Activated naive CD4-positive, alpha-beta T cell treated with anti-CD3 and anti-CD28 coated beads for 36 hours (primary cell): ENCODE data around the gene SEC14L1. TPM values are rescaled to one million over a fixed set of nuclear protein-coding genes. Genes with fewer than 3 reads are reported as not detected.
"Not testable (repeated sequence)": the region's sequence is repeated elsewhere in the genome, so short reads cannot be mapped to it uniquely, and the experiment has no call there.

Experiments used
- CTCF ChIA-PET: fragments of 350-600 bp; sonication (Branson Sonifier 250); formaldehyde crosslinking; loops from one replicate; lab custom pipeline; 2021; ENCODE audit warnings: antibody characterized with exemption; lab: Charles Lee
- DNase-seq: peaks from one replicate; pipeline ENCODE4 v3.0.0-alpha.2; 2020
- H3K27ac Mint-ChIP-seq: one replicate; pipeline ENCODE4 v1.8.0; 2021; ENCODE audit warnings: mild to moderate bottlenecking, mixed read lengths
- H3K27me3 Mint-ChIP-seq: one replicate; pipeline ENCODE4 v1.8.0; 2021; ENCODE audit warnings: low read depth, mixed read lengths
- H3K36me3 Mint-ChIP-seq: one replicate; pipeline ENCODE4 v1.8.0; 2021; ENCODE audit warnings: low read depth, mixed read lengths
- H3K4me1 Mint-ChIP-seq: one replicate; pipeline ENCODE4 v1.8.0; 2021; ENCODE audit warnings: low read depth, mixed read lengths
- H3K4me3 Mint-ChIP-seq: one replicate; pipeline ENCODE4 v1.8.0; 2021; ENCODE audit warnings: mild to moderate bottlenecking, moderate library complexity, mixed read lengths
- H3K9me3 Mint-ChIP-seq: one replicate; pipeline ENCODE4 v1.8.0; 2021; ENCODE audit warnings: mixed read lengths
- intact Hi-C: fragments of 100-400 bp; cut with micrococcal nuclease; formaldehyde crosslinking; loops from one replicate; pipeline ENCODE4 v1.15.1; 2023
- total RNA-seq, 2 experiments: library from RNA; stranded (reverse); gene quantifications; one replicate each; pipeline ENCODE4 v1.2.3, GENCODE V29; 2021

Gene SEC14L1
- 10 to 100 TPM; 39.6 to 42.5 TPM for total RNA-seq

GRCh38 chr17:77140878-77141767 is at the start of gene SEC14L1:
TSS of gene SEC14L1 (plus strand) at chr17:77140969. CDS start at chr17:77143597, 2,628 bp downstream.
- peak; percentile 43 for DNase-seq
- CTCF ChIA-PET = no interaction called here
- Mint-ChIP-seq H3K36me3 (peaks cover 14% of the 10 kb centered on the region), H3K27me3 (no peaks in the 10 kb centered on the region), H3K9me3 (peaks cover 12% of the 10 kb centered on the region), H3K4me1 (peaks cover 53% of the 10 kb centered on the region), H3K27ac (peak within 1 kb of the TSS; percentile 94), H3K4me3 (peak within 1 kb of the TSS; percentile 82)
- intact Hi-C loops = loop anchor here (1.0 to 10.0 kb wide), 7 partner anchors 13 to 414 kb away; partner anchors contain the start of genes JMJD6, METTL23 and SRSF2

GRCh38 chr17:77092025-77092424 is 48.7 kb upstream of the SEC14L1 start:
- CTCF ChIA-PET = no interaction called here
- no peak for DNase-seq
- peaks cover 57% of the 10 kb centered on the region for H3K4me1 Mint-ChIP-seq
- no peaks in the 10 kb centered on the region for H3K9me3 Mint-ChIP-seq
- intact Hi-C loops = no loop called here
- H3K27me3 Mint-ChIP-seq = no peaks in the 10 kb centered on the region
- peak overlapping the region; percentile 64 for H3K27ac Mint-ChIP-seq
- H3K4me3 Mint-ChIP-seq = no peak overlapping the region
- H3K36me3 Mint-ChIP-seq = peaks cover 52% of the 10 kb centered on the region

GRCh38 chr17:77095461-77095860 is 45.3 kb upstream of the SEC14L1 start:
- no peaks in the 10 kb centered on the region for H3K27me3 Mint-ChIP-seq
- H3K4me3 Mint-ChIP-seq = no peak overlapping the region
- H3K27ac Mint-ChIP-seq = no peak overlapping the region
- CTCF ChIA-PET = interaction anchor here (1.0 kb wide), 1 partner anchor 9 kb away, joined by 3 read pairs; no protein-coding TSS in a partner anchor
- peaks cover 57% of the 10 kb centered on the region for H3K4me1 Mint-ChIP-seq
- H3K36me3 Mint-ChIP-seq = peaks cover 48% of the 10 kb centered on the region
- H3K9me3 Mint-ChIP-seq = no peaks in the 10 kb centered on the region
- DNase-seq = no peak
- intact Hi-C loops = loop anchor here (5.0 kb wide), 1 partner anchor 92 kb away; no protein-coding TSS in a partner anchor

- no peak overlapping the region for H3K4me3 Mint-ChIP-seq
- intact Hi-C loops = loop anchor here (1.0 to 5.0 kb wide), 3 partner anchors 32 to 151 kb away; no protein-coding TSS in a partner anchor
- peaks cover 46% of the 10 kb centered on the region for H3K36me3 Mint-ChIP-seq
These were observed 44.1 kb upstream of the SEC14L1 start for GRCh38 chr17:77096570-77097214.

GRCh38 chr17:77097631-77098180 is 43.1 kb upstream of the SEC14L1 start:
- Mint-ChIP-seq H3K27me3 (no peaks in the 10 kb centered on the region), H3K36me3 (peaks cover 39% of the 10 kb centered on the region), H3K27ac (peak overlapping the region; percentile 80), H3K9me3 (no peaks in the 10 kb centered on the region), H3K4me3 (no peak overlapping the region), H3K4me1 (peaks cover 40% of the 10 kb centered on the region)
- DNase-seq = no peak
- CTCF ChIA-PET = interaction anchor here (1.8 kb wide), 1 partner anchor 9 kb away, joined by 5 read pairs; no protein-coding TSS in a partner anchor
- intact Hi-C loops = loop anchor here (2.0 to 5.0 kb wide), 2 partner anchors 31 to 90 kb away; no protein-coding TSS in a partner anchor

More at GRCh38 chr17:77096570-77097214, 44.1 kb upstream of the SEC14L1 start:
- Mint-ChIP-seq H3K27me3 (no peaks in the 10 kb centered on the region), H3K27ac (peak overlapping the region; percentile 80), H3K9me3 (no peaks in the 10 kb centered on the region), H3K4me1 (peaks cover 46% of the 10 kb centered on the region)
- CTCF ChIA-PET = interaction anchor here (0.7 to 1.0 kb wide), 2 partner anchors 31 to 34 kb away, joined by 3 read pairs; no protein-coding TSS in a partner anchor
- no peak for DNase-seq

- intact Hi-C loops = loop anchor here (5.0 kb wide), 1 partner anchor 88 kb away; no protein-coding TSS in a partner anchor
- Mint-ChIP-seq H3K4me3 (no peak overlapping the region), H3K27ac (peak overlapping the region; percentile 70), H3K36me3 (peaks cover 33% of the 10 kb centered on the region), H3K9me3 (no peaks in the 10 kb centered on the region), H3K27me3 (no peaks in the 10 kb centered on the region), H3K4me1 (peaks cover 35% of the 10 kb centered on the region)
- CTCF ChIA-PET = interaction anchor here (0.5 to 1.8 kb wide), 4 partner anchors 11 to 397 kb away, joined by 3 to 5 read pairs (median 4); no protein-coding TSS in a partner anchor
- DNase-seq = no peak
These were observed 41.8 kb upstream of the SEC14L1 start for GRCh38 chr17:77098884-77099545.

- DNase-seq = no peak
- peaks cover 34% of the 10 kb centered on the region for H3K4me1 Mint-ChIP-seq
- H3K36me3 Mint-ChIP-seq = peaks cover 30% of the 10 kb centered on the region
- no peaks in the 10 kb centered on the region for H3K27me3 Mint-ChIP-seq
- no peak overlapping the region for H3K4me3 Mint-ChIP-seq
- no peaks in the 10 kb centered on the region for H3K9me3 Mint-ChIP-seq
- intact Hi-C loops = loop anchor here (5.0 kb wide), 1 partner anchor 87 kb away; no protein-coding TSS in a partner anchor
- CTCF ChIA-PET = no interaction called here
- peak overlapping the region; percentile 33 for H3K27ac Mint-ChIP-seq
These were observed 40.8 kb upstream of the SEC14L1 start for GRCh38 chr17:77099997-77100396.

- intact Hi-C loops = no loop called here
- CTCF ChIA-PET = no interaction called here
- Mint-ChIP-seq H3K27me3 (no peaks in the 10 kb centered on the region), H3K4me3 (no peak overlapping the region), H3K4me1 (peaks cover 25% of the 10 kb centered on the region), H3K36me3 (peaks cover 32% of the 10 kb centered on the region), H3K9me3 (no peaks in the 10 kb centered on the region), H3K27ac (no peak overlapping the region)
- DNase-seq = no peak
These were observed 39.0 kb upstream of the SEC14L1 start for GRCh38 chr17:77101521-77102410.

GRCh38 chr17:77102411-77103134 is 38.2 kb upstream of the SEC14L1 start:
- H3K4me3 Mint-ChIP-seq, intact Hi-C loops, H3K27me3 Mint-ChIP-seq, DNase-seq, H3K9me3 Mint-ChIP-seq, H3K27ac Mint-ChIP-seq: not testable (repeated sequence)
- peaks cover 17% of the 10 kb centered on the region for H3K4me1 Mint-ChIP-seq
- CTCF ChIA-PET = interaction anchor here (0.9 kb wide), 1 partner anchor 14 kb away, joined by 5 read pairs; no protein-coding TSS in a partner anchor
- peaks cover 29% of the 10 kb centered on the region for H3K36me3 Mint-ChIP-seq

- H3K27ac Mint-ChIP-seq = no peak overlapping the region
These were observed 35.1 kb upstream of the SEC14L1 start for GRCh38 chr17:77105706-77106105.

More at GRCh38 chr17:77105706-77106105, 35.1 kb upstream of the SEC14L1 start:
- CTCF ChIA-PET = no interaction called here
- no peak overlapping the region for H3K4me3 Mint-ChIP-seq
- H3K4me1 Mint-ChIP-seq = peaks cover 14% of the 10 kb centered on the region
- DNase-seq = no peak
- intact Hi-C loops = no loop called here
- H3K27me3 Mint-ChIP-seq = no peaks in the 10 kb centered on the region
- H3K36me3 Mint-ChIP-seq = peaks cover 14% of the 10 kb centered on the region
- H3K9me3 Mint-ChIP-seq = no peaks in the 10 kb centered on the region
